OCI-LY1 (cell line): Measurements from ENCODE around the gene ADM2.

ENCODE experiments used
- H2AFZ ChIP-seq: fragments of 200-600 bp; sonication (generic), shearing (Covaris generic); 2 replicates; pipeline ENCODE4 v1.6.0; 2014; ENCODE audit warnings: antibody characterized with exemption, mild to moderate bottlenecking, low read length
- H3F3A ChIP-seq: fragments of 200-600 bp; sonication (generic), shearing (Covaris generic); 2 replicates; pipeline ENCODE4 v1.6.0; 2014; ENCODE audit warnings: mild to moderate bottlenecking, antibody characterized with exemption, low read length, moderate library complexity; ENCODE audit not compliant: insufficient read depth
- H3K27ac ChIP-seq: fragments of 200-600 bp; sonication (generic); 2 replicates; pipeline ENCODE4 v1.5.1; 2014; ENCODE audit warnings: low read length, mixed run types, mild to moderate bottlenecking, low read depth; ENCODE audit not compliant: poor library complexity, severe bottlenecking
- H3K27me3 ChIP-seq: fragments of 200-600 bp; sonication (generic); 2 replicates; pipeline ENCODE4 v1.6.0; 2014; ENCODE audit warnings: antibody characterized with exemption, mild to moderate bottlenecking, low read length, moderate library complexity; ENCODE audit not compliant: insufficient read depth
- H3K36me3 ChIP-seq: fragments of 200-600 bp; sonication (generic); 2 replicates; pipeline ENCODE4 v1.6.1; 2014; ENCODE audit warnings: mild to moderate bottlenecking, antibody characterized with exemption, low read length, moderate library complexity, mixed read lengths; ENCODE audit not compliant: insufficient read depth
- H3K4me1 ChIP-seq: fragments of 200-600 bp; sonication (generic); 2 replicates; pipeline ENCODE4 v1.5.1; 2014; ENCODE audit warnings: mild to moderate bottlenecking, low read length, moderate library complexity; ENCODE audit not compliant: insufficient read depth, severe bottlenecking
- H3K4me2 ChIP-seq: fragments of 200-600 bp; sonication (generic), shearing (Covaris generic); 2 replicates; pipeline ENCODE4 v1.6.1; 2014; ENCODE audit warnings: low read length
- H3K4me3 ChIP-seq: fragments of 200-600 bp; sonication (generic); 2 replicates; pipeline ENCODE4 v1.5.1; 2014; ENCODE audit warnings: low read length, low read depth, mild to moderate bottlenecking, mixed read lengths; ENCODE audit not compliant: poor library complexity, severe bottlenecking
- H3K79me2 ChIP-seq: fragments of 200-600 bp; shearing (Covaris generic); 2 replicates; pipeline ENCODE4 v1.6.1; 2016; ENCODE audit warnings: mixed run types, low read length, mixed read lengths; ENCODE audit not compliant: insufficient read depth
- H3K9ac ChIP-seq: fragments of 200-600 bp; sonication (generic), shearing (Covaris generic); 2 replicates; pipeline ENCODE4 v1.6.1; 2014; ENCODE audit warnings: mild to moderate bottlenecking, low read length, mixed read lengths
- H3K9me2 ChIP-seq: fragments of 200-600 bp; sonication (generic), shearing (Covaris generic); 2 replicates; pipeline ENCODE4 v1.6.1; 2014; ENCODE audit warnings: low read depth, mild to moderate bottlenecking, low read length, mixed read lengths
- H3K9me3 ChIP-seq: fragments of 200-600 bp; shearing (Covaris generic); 2 replicates; pipeline ENCODE4 v1.6.1; 2014; ENCODE audit warnings: low read length, mixed read lengths
- H4K20me1 ChIP-seq: fragments of 200-600 bp; sonication (generic), shearing (Covaris generic); 2 replicates; pipeline ENCODE4 v1.6.0; 2016; ENCODE audit warnings: mild to moderate bottlenecking, low read length; ENCODE audit not compliant: insufficient read depth
- EZH2 ChIP-seq: fragments of 200-600 bp; sonication (generic), shearing (Covaris generic); IDR thresholded peaks from 2 replicates; pipeline ENCODE4 v1.8.0; 2017; ENCODE audit warnings: borderline replicate concordance, mixed run types, mild to moderate bottlenecking, antibody characterized with exemption, low read length, moderate library complexity, mixed read lengths
- TF ChIP-seq, protein P1 (sequence below): fragments of 200-600 bp; sonication (generic), shearing (Covaris generic); IDR thresholded peaks from 2 replicates; pipeline ENCODE4 v1.5.1; 2017; ENCODE audit warnings: mild to moderate bottlenecking, antibody characterized with exemption, low read length, moderate library complexity, mixed read lengths

The ADM2 gene

DNA sequence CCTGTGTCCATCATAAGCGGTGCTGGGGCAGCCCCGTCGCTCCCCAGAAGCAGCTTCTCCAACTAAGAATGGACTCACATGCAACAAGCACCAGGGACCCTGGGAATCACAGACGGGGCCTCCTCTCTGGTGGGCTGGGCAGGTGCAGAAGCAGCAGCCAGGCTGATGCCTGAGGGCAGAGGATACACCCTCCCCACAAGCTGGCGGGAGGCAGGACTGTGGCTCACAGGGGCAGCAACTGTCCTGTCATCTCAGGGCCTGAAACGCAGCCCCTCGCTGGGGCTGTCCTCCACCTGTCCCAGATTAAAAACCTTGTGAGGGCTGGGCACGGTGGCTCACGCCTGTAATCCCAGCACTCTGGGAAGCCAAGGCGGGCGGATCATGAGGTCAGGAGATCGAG, 3.4 kb upstream of the ADM2 start:
- Histone ChIP-seq H3K9me2 (no peaks in the 10 kb centered on the region), H4K20me1 (no peaks in the 10 kb centered on the region), H3K4me1 (peaks cover 25% of the 10 kb centered on the region), H3K9ac (no peak overlapping the region), H3F3A (no peaks in the 10 kb centered on the region), H2AFZ (no peak overlapping the region), H3K4me3 (no peak overlapping the region), H3K9me3 (no peaks in the 10 kb centered on the region), H3K36me3 (no peaks in the 10 kb centered on the region), H3K79me2 (peaks cover 11% of the 10 kb centered on the region), H3K27me3 (peaks cover 4% of the 10 kb centered on the region; the same call in 1 of the 2 replicates), H3K27ac (no peak overlapping the region), H3K4me2 (no peak overlapping the region)
- TF ChIP-seq, protein P1, sequence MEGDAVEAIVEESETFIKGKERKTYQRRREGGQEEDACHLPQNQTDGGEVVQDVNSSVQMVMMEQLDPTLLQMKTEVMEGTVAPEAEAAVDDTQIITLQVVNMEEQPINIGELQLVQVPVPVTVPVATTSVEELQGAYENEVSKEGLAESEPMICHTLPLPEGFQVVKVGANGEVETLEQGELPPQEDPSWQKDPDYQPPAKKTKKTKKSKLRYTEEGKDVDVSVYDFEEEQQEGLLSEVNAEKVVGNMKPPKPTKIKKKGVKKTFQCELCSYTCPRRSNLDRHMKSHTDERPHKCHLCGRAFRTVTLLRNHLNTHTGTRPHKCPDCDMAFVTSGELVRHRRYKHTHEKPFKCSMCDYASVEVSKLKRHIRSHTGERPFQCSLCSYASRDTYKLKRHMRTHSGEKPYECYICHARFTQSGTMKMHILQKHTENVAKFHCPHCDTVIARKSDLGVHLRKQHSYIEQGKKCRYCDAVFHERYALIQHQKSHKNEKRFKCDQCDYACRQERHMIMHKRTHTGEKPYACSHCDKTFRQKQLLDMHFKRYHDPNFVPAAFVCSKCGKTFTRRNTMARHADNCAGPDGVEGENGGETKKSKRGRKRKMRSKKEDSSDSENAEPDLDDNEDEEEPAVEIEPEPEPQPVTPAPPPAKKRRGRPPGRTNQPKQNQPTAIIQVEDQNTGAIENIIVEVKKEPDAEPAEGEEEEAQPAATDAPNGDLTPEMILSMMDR, result no peak
- no peak for TF ChIP-seq EZH2

- no peak overlapping the region for H3K4me2 ChIP-seq
- no peak overlapping the region for H3K27ac ChIP-seq
- peaks cover 4% of the 10 kb centered on the region; the same call in 1 of the 2 replicates for H3K27me3 ChIP-seq
- H3F3A ChIP-seq, result no peaks in the 10 kb centered on the region
- H3K4me3 ChIP-seq, result no peak overlapping the region
- no peaks in the 10 kb centered on the region for H3K9me3 ChIP-seq
- H3K4me1 ChIP-seq, result peaks cover 24% of the 10 kb centered on the region
- H3K36me3 ChIP-seq, result no peaks in the 10 kb centered on the region
- TF ChIP-seq, protein P1, result no peak
- no peak for TF ChIP-seq EZH2
- no peaks in the 10 kb centered on the region for H3K9me2 ChIP-seq
- H3K79me2 ChIP-seq, result no peaks in the 10 kb centered on the region
- no peaks in the 10 kb centered on the region for H4K20me1 ChIP-seq
- no peak overlapping the region for H3K9ac ChIP-seq
- no peak overlapping the region for H2AFZ ChIP-seq
These were observed 1.6 kb upstream of the ADM2 start for GRCh38 chr22:50479721-50480120.

DNA sequence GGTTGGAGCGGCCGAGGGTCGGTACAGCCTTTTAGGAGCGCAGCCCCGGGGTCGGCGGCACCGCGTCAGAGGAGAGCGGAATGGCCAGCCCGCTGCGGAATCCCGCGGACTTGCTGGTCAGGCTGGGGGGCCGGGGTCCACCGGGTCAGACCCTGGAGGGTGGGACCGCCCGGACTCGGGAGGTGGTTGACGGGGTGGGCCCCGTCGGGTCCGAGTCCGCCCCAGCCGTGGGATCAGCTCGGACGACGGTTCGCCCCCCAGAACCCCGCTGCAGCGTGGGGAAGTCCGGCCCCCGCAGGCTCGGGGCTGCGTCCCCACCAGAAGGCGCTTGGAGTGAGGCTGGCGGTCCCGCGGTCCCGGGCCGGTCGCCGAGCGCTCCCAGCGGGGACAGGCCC, 301 bp upstream of the ADM2 start:
- Histone ChIP-seq H3K27me3 (peaks cover 4% of the 10 kb centered on the region; the same call in 1 of the 2 replicates), H3K79me2 (no peaks in the 10 kb centered on the region), H3K27ac (no peak overlapping the region), H3K4me1 (peaks cover 18% of the 10 kb centered on the region), H3K4me2 (peak overlapping the region; percentile 64), H3K9me2 (no peaks in the 10 kb centered on the region), H3K9me3 (no peaks in the 10 kb centered on the region), H2AFZ (no peak overlapping the region), H3K9ac (no peak overlapping the region), H3K36me3 (no peaks in the 10 kb centered on the region), H4K20me1 (no peaks in the 10 kb centered on the region), H3F3A (no peaks in the 10 kb centered on the region), H3K4me3 (peak overlapping the region; percentile 50)
- TF ChIP-seq, protein P1, result no peak
- no peak for TF ChIP-seq EZH2
